Esophagus (tissue), 2 donors: ENCODE data around the gene TLR1. TPM values are rescaled to one million over a fixed set of nuclear protein-coding genes. Genes with fewer than 3 reads are reported as not detected.

Source experiments
- H3K27ac ChIP-seq, 2 donors: one replicate each; pipeline ENCODE4 v1.5.1; 2013; ENCODE audit warnings: low read depth in 2 of 2, mild to moderate bottlenecking in 2 of 2, inconsistent platforms in 1 of 2, low read length in 1 of 2, moderate library complexity in 1 of 2
- H3K27me3 ChIP-seq, 2 donors: one replicate each; pipeline ENCODE4 v1.6.1; 2013; ENCODE audit warnings: low read length in 2 of 2, control low read depth in 1 of 2, mild to moderate bottlenecking in 1 of 2; ENCODE audit not compliant: insufficient read depth in 2 of 2, control insufficient read depth in 1 of 2
- H3K36me3 ChIP-seq, 2 donors: one replicate each; pipeline ENCODE4 v1.6.1; 2013; ENCODE audit warnings: low read length in 1 of 2; ENCODE audit not compliant: control insufficient read depth in 2 of 2, insufficient read depth in 2 of 2
- H3K4me1 ChIP-seq, 2 donors: one replicate each; pipeline ENCODE4 v1.6.1; 2013; ENCODE audit warnings: low read length in 1 of 2; ENCODE audit not compliant: control insufficient read depth in 2 of 2, insufficient read depth in 2 of 2
- H3K4me3 ChIP-seq, 2 donors: one replicate each; pipeline ENCODE4 v1.5.1; 2013; ENCODE audit warnings: low read length in 2 of 2, mild to moderate bottlenecking in 2 of 2, low read depth in 1 of 2, moderate library complexity in 1 of 2
- H3K9me3 ChIP-seq, 2 donors: one replicate each; pipeline ENCODE4 v1.6.1; 2013; ENCODE audit warnings: mild to moderate bottlenecking in 2 of 2, low read depth in 1 of 2, low read length in 1 of 2, moderate library complexity in 1 of 2; ENCODE audit not compliant: control insufficient read depth in 2 of 2, insufficient read depth in 1 of 2
- WGBS, 2 donors: extraction: QIAGEN DNeasy Blood & Tissue Kit; methylation state at CpG; one replicate each; pipeline ENCODE4 v1.1.7; 2013; 5-methylcytosine and 5-hydroxymethylcytosine counted together
- polyA plus RNA-seq, 2 donors: library from polyadenylated mRNA; stranded (reverse); fragments of 200-250 nt; gene quantifications; one replicate each; pipeline ENCODE4 v1.2.3, GENCODE V29; 2013
- donor health status: healthy with polysubstance abuse.
- donor health status: Bipolar disorder and iron deficiency.

Gene TLR1
- polyA plus RNA-seq, 2 donors: 1.2 TPM

- no peak overlapping the region for H3K27ac ChIP-seq
- H3K27me3 ChIP-seq: no peaks in the 10 kb centered on the region
- H3K9me3 ChIP-seq: no peaks in the 10 kb centered on the region
- H3K4me3 ChIP-seq: no peak overlapping the region
- H3K36me3 ChIP-seq: no peaks in the 10 kb centered on the region
- WGBS, 2 donors: 71 to 75% methylated on average over 2 of the region's 2 CpGs
- no peaks in the 10 kb centered on the region for H3K4me1 ChIP-seq
These were observed 13.6 kb downstream of the TLR1 start for GRCh38 chr4:38791010-38791409.

- Histone ChIP-seq H3K4me3 (no peak overlapping the region), H3K4me1 (no peaks in the 10 kb centered on the region), H3K27me3 (no peaks in the 10 kb centered on the region), H3K36me3 (no peaks in the 10 kb centered on the region), H3K27ac (no peak overlapping the region), H3K9me3 (no peaks in the 10 kb centered on the region)
- 17 to 37% methylated on average over 1 of the region's 1 CpG for WGBS, 2 donors
These were observed 16.3 kb downstream of the TLR1 start for GRCh38 chr4:38788317-38788716.

DNA sequence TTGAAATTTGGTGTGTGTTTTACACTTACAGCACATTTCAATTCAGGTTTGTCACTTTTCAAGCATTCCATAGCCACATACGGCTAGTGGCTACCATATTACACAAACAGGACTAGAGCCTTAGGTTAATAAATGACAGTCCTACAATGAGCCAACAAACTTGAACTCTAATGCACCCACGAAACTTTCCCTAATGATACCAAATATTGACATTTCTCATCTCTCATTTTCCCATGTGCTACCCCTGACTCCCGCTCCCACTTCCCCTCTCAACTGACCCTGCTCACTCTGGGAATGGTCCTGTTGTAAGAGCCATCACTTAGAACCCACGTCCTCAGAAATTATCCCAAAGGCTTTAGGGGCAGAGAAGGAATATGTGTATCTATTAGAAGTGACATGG lies 16.9 kb downstream of the TLR1 start:
- H3K4me1 ChIP-seq: no peaks in the 10 kb centered on the region
- no peaks in the 10 kb centered on the region for H3K27me3 ChIP-seq
- no peaks in the 10 kb centered on the region for H3K36me3 ChIP-seq
- no peak overlapping the region for H3K27ac ChIP-seq
- WGBS, 2 donors: 70 to 78% methylated on average over 4 of the region's 4 CpGs
- no peak overlapping the region for H3K4me3 ChIP-seq
- no peaks in the 10 kb centered on the region for H3K9me3 ChIP-seq

DNA sequence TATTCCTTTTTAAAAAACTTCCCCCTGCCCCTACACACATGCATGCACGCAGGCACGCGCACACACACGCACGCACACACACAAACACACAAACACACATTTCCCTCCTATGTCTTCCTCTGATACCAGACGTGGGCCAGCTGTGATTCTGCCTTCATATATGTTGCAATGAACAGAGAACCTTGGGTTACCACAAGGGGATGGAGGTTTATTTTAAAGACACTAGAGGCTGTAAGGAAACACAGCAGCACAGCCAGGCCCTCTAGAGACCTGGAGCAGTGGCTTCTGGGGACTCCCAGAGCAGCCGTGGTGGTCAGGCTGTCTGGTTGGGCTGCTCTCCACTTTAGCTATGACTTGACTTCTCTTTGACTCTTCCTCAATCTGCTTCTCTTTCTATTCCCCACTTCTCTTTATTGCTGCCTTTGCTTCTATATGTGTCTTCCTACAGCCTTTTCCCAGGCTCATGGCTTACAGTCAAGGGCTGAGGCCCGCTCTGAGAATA lies 18.6 kb downstream of the TLR1 start:
- 89 to 91% methylated on average over 8 of the region's 8 CpGs for WGBS, 2 donors
- Histone ChIP-seq H3K4me1 (no peaks in the 10 kb centered on the region), H3K4me3 (no peak overlapping the region), H3K27me3 (no peaks in the 10 kb centered on the region), H3K9me3 (no peaks in the 10 kb centered on the region), H3K36me3 (no peaks in the 10 kb centered on the region), H3K27ac (no peak overlapping the region)

GRCh38 chr4:38785041-38785790 lies 19.4 kb downstream of the TLR1 start:
- H3K4me3 ChIP-seq: no peak overlapping the region
- H3K4me1 ChIP-seq: no peaks in the 10 kb centered on the region
- no peaks in the 10 kb centered on the region for H3K27me3 ChIP-seq
- WGBS, 2 donors: 38 to 52% methylated on average over 6 of the region's 6 CpGs
- no peaks in the 10 kb centered on the region for H3K9me3 ChIP-seq
- H3K27ac ChIP-seq: no peak overlapping the region
- H3K36me3 ChIP-seq: no peaks in the 10 kb centered on the region

DNA sequence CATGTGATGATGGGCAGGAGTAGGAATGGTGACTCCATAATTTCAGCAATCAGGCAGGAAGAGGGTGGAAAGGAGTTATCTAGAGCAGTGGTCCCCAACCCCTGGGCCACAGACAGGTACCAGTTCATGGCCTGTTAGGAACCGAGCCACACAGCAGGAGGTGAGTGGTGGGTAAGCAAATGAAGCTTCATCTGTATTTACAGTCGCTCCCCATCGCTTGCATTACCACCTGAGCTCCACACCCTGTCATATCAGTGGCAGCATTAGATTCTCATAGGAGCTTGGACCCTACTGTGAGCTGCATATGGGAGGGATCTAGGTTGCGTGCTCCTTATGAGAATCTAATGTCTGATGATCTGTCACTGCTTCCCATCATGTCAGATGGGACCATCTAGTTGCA lies 20.4 kb downstream of the TLR1 start:
- H3K27me3 ChIP-seq: no peaks in the 10 kb centered on the region
- no peaks in the 10 kb centered on the region for H3K9me3 ChIP-seq
- WGBS, 2 donors: 97 to 98% methylated on average over 4 of the region's 4 CpGs
- H3K36me3 ChIP-seq: no peaks in the 10 kb centered on the region
- H3K4me3 ChIP-seq: no peak overlapping the region
- H3K27ac ChIP-seq: no peak overlapping the region
- H3K4me1 ChIP-seq: no peaks in the 10 kb centered on the region

DNA sequence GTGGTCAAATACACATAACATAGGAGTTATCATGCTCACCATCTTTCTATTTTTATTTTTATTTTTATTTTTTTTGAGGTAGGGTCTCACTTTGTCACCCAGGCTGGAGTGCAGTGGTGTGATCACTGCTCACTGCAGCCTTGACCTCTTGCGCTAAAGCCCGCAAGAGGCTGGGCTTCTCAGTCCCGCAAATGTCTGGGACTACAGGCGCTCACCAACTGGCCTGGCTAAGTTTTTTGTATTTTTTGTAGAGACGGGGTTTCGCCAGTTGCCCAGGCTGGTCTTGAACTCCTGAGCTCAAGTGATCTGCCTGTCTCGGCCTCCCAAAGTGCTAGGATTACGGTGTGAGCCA lies 21.5 kb downstream of the TLR1 start:
- WGBS, 2 donors: 80 to 84% methylated on average over 8 of the region's 8 CpGs
- H3K27me3 ChIP-seq: no peaks in the 10 kb centered on the region
- H3K4me3 ChIP-seq: no peak overlapping the region
- no peaks in the 10 kb centered on the region for H3K9me3 ChIP-seq
- H3K4me1 ChIP-seq: no peaks in the 10 kb centered on the region
- no peak overlapping the region for H3K27ac ChIP-seq
- no peaks in the 10 kb centered on the region for H3K36me3 ChIP-seq

GRCh38 chr4:38782452-38783108 lies 22.0 kb downstream of the TLR1 start, which contains the start of gene TLR10:
Gene TLR10, minus strand, starts transcription at chr4:38782990. Its CDS starts 7,400 bp downstream, at chr4:38775590.
- H3K4me1 ChIP-seq: no peaks in the 10 kb centered on the region

DNA sequence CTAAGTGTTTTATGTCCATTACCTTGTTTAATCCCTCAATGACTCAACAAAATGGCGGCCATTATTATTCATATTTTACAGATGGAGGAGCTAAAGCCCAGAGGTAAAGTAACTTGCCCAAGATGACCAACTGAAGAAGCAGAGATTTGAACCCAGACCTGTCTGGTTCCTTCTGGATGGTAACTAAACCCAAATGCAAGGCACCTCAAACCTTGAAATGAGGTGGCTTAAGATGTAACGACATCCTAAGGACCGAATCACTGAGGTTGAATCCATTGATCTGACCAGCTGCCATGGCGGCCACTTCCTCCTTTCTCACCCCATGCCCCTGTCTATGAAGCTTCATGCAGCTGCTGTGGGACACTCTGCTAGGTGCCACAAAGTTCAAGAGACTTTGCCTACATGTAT lies 22.7 kb downstream of the TLR1 start:
- WGBS, 2 donors: 95 to 97% methylated on average over 4 of the region's 4 CpGs

More at GRCh38 chr4:38782452-38783108, 22.0 kb downstream of the TLR1 start, which contains the start of gene TLR10:
- Histone ChIP-seq H3K4me3 (no peak within 1 kb of the TSS), H3K27ac (no peak within 1 kb of the TSS), H3K36me3 (no peaks in the 10 kb centered on the region), H3K9me3 (no peaks in the 10 kb centered on the region), H3K27me3 (no peaks in the 10 kb centered on the region)
- WGBS, 2 donors: 31 to 37% methylated on average over 12 of the region's 12 CpGs

More for the DNA sequence above, 22.7 kb downstream of the TLR1 start:
- Histone ChIP-seq H3K4me1 (no peaks in the 10 kb centered on the region), H3K4me3 (no peak overlapping the region), H3K36me3 (no peaks in the 10 kb centered on the region), H3K27ac (no peak overlapping the region), H3K27me3 (no peaks in the 10 kb centered on the region), H3K9me3 (no peaks in the 10 kb centered on the region)
